Subcutaneous adipose tissue (tissue), 4 donors: ENCODE data around the gene CYP24A1. TPM values are rescaled to one million over a fixed set of nuclear protein-coding genes. Genes with fewer than 3 reads are reported as not detected.

Source experiments
- CTCF ChIP-seq: fragments of 450-650 bp; IDR thresholded peaks from one replicate; pipeline ENCODE4 v1.5.1; 2016; ENCODE audit warnings: low read depth, mild to moderate bottlenecking, control low read depth, antibody characterized with exemption, moderate library complexity
- total RNA-seq, 4 donors: library from RNA; depleted of rRNA; stranded (reverse); fragments of >200 nt; gene quantifications; one replicate each; pipeline ENCODE4 v1.1.0, GENCODE V29; 2016

CYP24A1 gene
- total RNA-seq, 4 donors from 2014 or later: not detected

DNA sequence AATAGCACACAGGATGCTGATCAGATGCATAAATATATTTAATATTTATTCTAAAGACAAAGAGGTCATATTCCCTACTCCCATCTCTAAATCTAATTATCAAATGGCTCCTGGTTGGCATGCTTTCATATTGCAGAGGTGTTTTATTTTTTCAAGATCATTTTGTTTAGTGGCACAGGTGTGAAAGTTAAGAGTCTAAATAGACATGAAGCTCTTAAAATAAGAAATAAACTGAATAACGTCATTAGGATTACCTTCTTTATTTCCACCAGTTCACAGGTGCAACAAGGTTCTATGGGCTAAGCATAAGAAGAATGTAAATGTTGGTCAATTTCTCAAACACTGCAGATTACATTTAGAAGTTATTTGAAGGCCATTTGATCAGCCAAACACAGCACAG is 7.1 kb upstream of the CYP24A1 start:
- peak; percentile 82 for TF ChIP-seq CTCF

DNA sequence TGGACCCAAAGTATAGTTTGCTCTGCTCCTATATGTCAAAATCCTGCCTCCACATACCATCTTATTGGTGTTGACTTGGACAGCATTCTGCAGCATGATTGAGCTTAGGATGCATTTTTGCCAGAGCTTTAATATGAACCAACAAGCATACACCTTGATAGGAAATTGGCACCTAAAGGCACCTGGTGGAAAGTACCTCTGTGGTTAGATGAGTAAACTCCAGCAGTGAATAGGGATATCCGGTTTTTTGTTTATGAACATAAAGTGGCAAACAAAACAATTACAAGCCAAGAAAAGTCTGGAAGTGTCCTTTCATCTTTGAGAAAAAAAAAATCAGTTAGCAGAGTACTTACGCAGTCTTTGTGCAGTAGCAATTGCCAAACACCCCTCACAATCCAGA is 6.2 kb upstream of the CYP24A1 start:
- no peak for TF ChIP-seq CTCF

DNA sequence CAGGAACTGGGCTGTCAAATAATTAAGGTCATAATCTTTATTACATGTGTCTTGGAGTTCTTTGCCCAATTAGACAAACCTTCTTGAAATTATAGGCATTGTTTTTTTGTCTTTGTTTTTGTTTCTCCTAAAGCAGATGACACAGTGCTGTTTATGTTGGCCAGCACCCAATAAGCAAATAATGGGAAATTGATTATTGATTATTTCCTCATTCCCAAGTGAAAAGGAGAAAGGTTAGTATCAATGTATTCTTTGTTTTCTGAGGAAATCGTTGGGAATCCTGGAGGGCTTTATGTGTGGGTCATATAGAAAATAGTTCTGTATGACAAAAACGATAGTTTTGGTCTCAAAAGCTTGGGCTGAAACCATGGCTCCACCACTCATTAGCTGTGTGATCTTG is 4.5 kb upstream of the CYP24A1 start:
- no peak for TF ChIP-seq CTCF

DNA sequence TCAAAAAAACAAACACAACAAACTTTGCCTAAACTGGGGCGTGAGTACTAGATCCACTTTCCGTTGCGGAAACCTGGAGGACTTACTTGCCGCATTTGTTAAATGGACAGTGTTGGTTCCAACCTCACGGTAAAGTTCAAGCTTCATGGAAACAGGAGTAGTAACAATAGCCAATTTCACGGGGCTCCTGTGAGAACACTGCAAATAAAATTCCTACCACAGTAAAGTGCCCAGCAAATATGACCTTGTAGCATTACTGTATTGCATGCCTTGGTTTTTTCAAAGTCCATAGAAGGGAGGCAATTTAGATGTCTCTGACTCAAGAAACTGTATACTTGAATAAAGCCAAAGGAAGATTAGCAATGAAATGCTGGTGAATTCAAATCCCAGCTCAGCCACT is 3.6 kb upstream of the CYP24A1 start:
- no peak for TF ChIP-seq CTCF

DNA sequence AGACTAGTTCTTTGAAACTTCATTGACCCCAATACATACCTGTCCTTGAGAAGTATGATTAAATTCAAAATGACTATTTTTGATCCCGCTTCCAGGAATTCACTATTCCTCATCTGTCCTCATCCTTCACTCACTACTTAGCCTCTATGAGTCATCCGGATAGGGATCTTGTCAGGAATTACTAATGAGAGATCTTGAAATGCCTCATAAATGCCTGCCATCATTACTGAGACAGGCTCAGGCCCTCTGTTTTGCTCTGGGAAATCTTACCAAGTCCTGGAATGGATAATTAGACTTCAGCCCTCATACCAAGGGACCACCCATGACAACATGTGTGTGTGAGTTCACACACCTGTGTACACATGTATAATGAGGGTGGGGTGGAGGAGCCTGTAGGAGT is 2.8 kb upstream of the CYP24A1 start:
- TF ChIP-seq CTCF: no peak

DNA sequence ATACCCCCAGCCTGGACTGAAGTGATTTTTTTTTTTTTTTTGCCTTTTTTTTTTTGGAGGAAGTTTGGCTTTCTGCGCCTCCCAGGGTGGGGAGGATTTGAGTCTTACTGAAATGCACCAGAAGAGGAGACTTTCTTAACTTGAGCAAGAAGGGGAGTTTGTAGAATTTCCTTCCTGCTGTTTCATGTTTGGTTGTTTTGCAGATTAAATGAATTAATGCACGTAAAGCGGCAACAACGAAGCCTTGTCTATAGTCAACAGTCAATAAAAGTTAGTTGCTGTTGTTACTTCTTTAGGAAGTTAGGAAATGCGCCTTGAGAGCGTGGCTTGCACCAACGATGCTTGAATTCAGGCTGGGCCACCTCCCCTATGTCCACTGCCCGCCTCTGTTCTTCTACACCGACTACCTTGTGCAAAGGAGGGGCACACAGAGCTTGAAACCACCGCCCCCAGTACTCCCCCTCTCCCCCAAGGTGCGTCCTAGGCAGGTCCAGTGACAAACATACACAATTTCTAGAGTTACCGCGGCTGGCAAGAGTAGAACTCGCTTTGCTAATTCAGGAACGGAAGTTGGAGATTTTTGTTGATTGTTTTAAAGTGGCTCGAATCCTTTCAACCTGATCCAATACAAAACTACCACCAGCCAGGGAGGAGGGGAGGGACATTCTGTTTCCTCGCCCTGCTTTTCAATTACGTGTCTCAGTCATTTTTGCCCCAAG is 830 bp upstream of the CYP24A1 start:
- TF ChIP-seq CTCF: no peak

GRCh38 chr20:54172856-54173652 is 732 bp downstream of the CYP24A1 start:
- TF ChIP-seq CTCF: no peak
